SU-DHL-6 (cell line): ENCODE results near the gene UNK.

ENCODE experiments used
- H2AFZ ChIP-seq: fragments of 200-600 bp; sonication (generic); 2 replicates; pipeline ENCODE4 v1.6.1; 2014; ENCODE audit warnings: low read depth, mild to moderate bottlenecking, moderate library complexity, mixed read lengths, antibody characterized with exemption, low read length; ENCODE audit not compliant: severe bottlenecking
- H3F3A ChIP-seq: fragments of 200-600 bp; shearing (Covaris generic); 2 replicates; pipeline ENCODE4 v1.6.0; 2016; ENCODE audit warnings: antibody characterized with exemption, mild to moderate bottlenecking; ENCODE audit not compliant: insufficient read depth
- H3K27ac ChIP-seq: fragments of 200-600 bp; sonication (generic); 2 replicates; pipeline ENCODE4 v1.5.1; 2016; ENCODE audit warnings: low read depth, mild to moderate bottlenecking, low read length, moderate library complexity, mixed read lengths
- H3K27me3 ChIP-seq: fragments of 200-600 bp; sonication (generic), shearing (Covaris generic); 2 replicates; pipeline ENCODE4 v1.6.0; 2014; ENCODE audit warnings: mild to moderate bottlenecking, low read length
- H3K36me3 ChIP-seq: fragments of 200-600 bp; sonication (generic); 2 replicates; pipeline ENCODE4 v1.6.1; 2014; ENCODE audit warnings: mild to moderate bottlenecking, low read length, mixed read lengths
- H3K4me2 ChIP-seq: fragments of 300-600, 200-600 bp; shearing (Covaris generic), sonication (generic); 2 replicates; pipeline ENCODE4 v1.6.0; 2014; ENCODE audit warnings: low read length, low read depth, mild to moderate bottlenecking; ENCODE audit not compliant: poor library complexity, severe bottlenecking
- H3K4me3 ChIP-seq: fragments of 200-600 bp; sonication (generic); 2 replicates; pipeline ENCODE4 v1.5.1; 2014; ENCODE audit warnings: antibody characterized with exemption, low read length, mild to moderate bottlenecking, mixed read lengths; ENCODE audit not compliant: insufficient read depth, poor library complexity, severe bottlenecking
- H3K79me2 ChIP-seq: fragments of 200-600 bp; sonication (generic); 2 replicates; pipeline ENCODE4 v1.6.1; 2014; ENCODE audit warnings: mild to moderate bottlenecking, low read length, moderate library complexity; ENCODE audit not compliant: insufficient read depth
- H3K9ac ChIP-seq: fragments of 200-600 bp; sonication (generic); 2 replicates; pipeline ENCODE4 v1.7.0; 2014; ENCODE audit warnings: mild to moderate bottlenecking, low read length
- H3K9me2 ChIP-seq: fragments of 200-600 bp; sonication (generic); replicated peaks from 2 replicates; pipeline ENCODE4 v1.6.1; 2014; ENCODE audit warnings: low read length; ENCODE audit not compliant: insufficient read depth
- H3K9me3 ChIP-seq: fragments of 200-600 bp; sonication (generic); 2 replicates; pipeline ENCODE4 v1.6.1; 2014; ENCODE audit warnings: low read length, mixed read lengths; ENCODE audit not compliant: insufficient read depth
- H4K20me1 ChIP-seq: fragments of 200-600 bp; sonication (generic); 2 replicates; pipeline ENCODE4 v1.6.1; 2014; ENCODE audit warnings: low read depth, mild to moderate bottlenecking, antibody characterized with exemption, low read length, moderate library complexity, mixed read lengths
- CTCF ChIP-seq: fragments of 200-600 bp; sonication (generic); IDR thresholded peaks from one replicate; pipeline ENCODE4 v1.5.1; 2017; ENCODE audit warnings: antibody characterized with exemption, mild to moderate bottlenecking, low read length, moderate library complexity; ENCODE audit not compliant: insufficient read depth, poor library complexity, severe bottlenecking
- EZH2phosphoT487 ChIP-seq: fragments of 200-600 bp; sonication (generic), shearing (Covaris generic); conservative IDR thresholded peaks from 2 replicates; pipeline ENCODE4 v1.6.1; 2018; ENCODE audit warnings: mild to moderate bottlenecking, antibody characterized with exemption, low read length, moderate library complexity, mixed read lengths

UNK gene

GRCh38 chr17:75752802-75753513 lies 31.6 kb upstream of the UNK start:
- Histone ChIP-seq H3K36me3 (no peaks in the 10 kb centered on the region), H3F3A (peaks cover 4% of the 10 kb centered on the region; the same call in 1 of the 2 replicates), H2AFZ (peak overlapping the region; percentile 64), H3K9me3 (no peaks in the 10 kb centered on the region), H3K27me3 (no peaks in the 10 kb centered on the region), H4K20me1 (no peaks in the 10 kb centered on the region), H3K9ac (peak overlapping the region; percentile 48), H3K4me2 (peak overlapping the region; percentile 52), H3K4me3 (peak overlapping the region; percentile 36), H3K79me2 (no peaks in the 10 kb centered on the region), H3K9me2 (no peaks in the 10 kb centered on the region), H3K27ac (no peak overlapping the region)
- TF ChIP-seq CTCF, result peak; percentile 35
- TF ChIP-seq EZH2phosphoT487, result no peak

- Histone ChIP-seq H3K27me3 (no peaks in the 10 kb centered on the region), H3K4me3 (peak overlapping the region; percentile 36), H3K4me2 (peak overlapping the region; percentile 52), H4K20me1 (no peaks in the 10 kb centered on the region), H3K79me2 (no peaks in the 10 kb centered on the region), H3K27ac (no peak overlapping the region), H3K9ac (peak overlapping the region; percentile 48), H3F3A (peaks cover 4% of the 10 kb centered on the region; the same call in 1 of the 2 replicates), H3K9me3 (no peaks in the 10 kb centered on the region), H3K9me2 (no peaks in the 10 kb centered on the region), H3K36me3 (no peaks in the 10 kb centered on the region), H2AFZ (peak overlapping the region; percentile 64)
- TF ChIP-seq EZH2phosphoT487, result no peak
- peak; percentile 67 for TF ChIP-seq CTCF
These were observed 30.9 kb upstream of the UNK start for GRCh38 chr17:75753514-75754377.

GRCh38 chr17:75754378-75755204 lies 30.0 kb upstream of the UNK start:
- H3K4me2 ChIP-seq, result peak overlapping the region; percentile 52
- no peaks in the 10 kb centered on the region for H3K27me3 ChIP-seq
- no peak overlapping the region for H3K4me3 ChIP-seq
- H2AFZ ChIP-seq, result peak overlapping the region; percentile 64
- H4K20me1 ChIP-seq, result no peaks in the 10 kb centered on the region
- no peak overlapping the region for H3K27ac ChIP-seq
- no peak for TF ChIP-seq EZH2phosphoT487
- no peak for TF ChIP-seq CTCF
- H3F3A ChIP-seq, result peaks cover 4% of the 10 kb centered on the region; the same call in 1 of the 2 replicates
- H3K9me3 ChIP-seq, result no peaks in the 10 kb centered on the region
- no peaks in the 10 kb centered on the region for H3K36me3 ChIP-seq
- no peaks in the 10 kb centered on the region for H3K9me2 ChIP-seq
- H3K79me2 ChIP-seq, result no peaks in the 10 kb centered on the region
- H3K9ac ChIP-seq, result 0 out of 2 replicates have a peak overlapping the region, but pooled peaks have one; percentile 48
